OCI-M1 (cell line): ENCODE data around the gene PI4K2B.
"Not testable (repeated sequence)": the region's sequence is repeated elsewhere in the genome, so short reads cannot be mapped to it uniquely, and the experiment has no call there.

ENCODE experiments used
- DNase-seq: peaks from one replicate; lab custom pipeline; 2025; lab: John Stamatoyannopoulos, UW

The PI4K2B gene

GRCh38 chr4:25233737-25234389, at the start of gene PI4K2B:
Gene PI4K2B, plus strand, starts transcription at chr4:25234033. Its CDS starts 131 bp downstream, at chr4:25234164.
- DNase-seq = peak; percentile 93

GRCh38 chr4:25184056-25184455, 49.8 kb upstream of the PI4K2B start:
- DNase-seq = no peak

- peak; percentile 44 for DNase-seq
Observed at GRCh38 chr4:25190407-25190806, 43.4 kb upstream of the PI4K2B start.

- no peak for DNase-seq
Observed at GRCh38 chr4:25198713-25199112, 35.1 kb upstream of the PI4K2B start.

- no peak for DNase-seq
Observed at GRCh38 chr4:25207997-25208396, 25.8 kb upstream of the PI4K2B start.

GRCh38 chr4:25209702-25210101, 24.1 kb upstream of the PI4K2B start:
- no peak for DNase-seq

GRCh38 chr4:25211721-25212120, 22.1 kb upstream of the PI4K2B start:
- DNase-seq = no peak

GRCh38 chr4:25212822-25213221, 21.0 kb upstream of the PI4K2B start:
- DNase-seq = no peak

GRCh38 chr4:25213347-25213979, 20.4 kb upstream of the PI4K2B start:
- DNase-seq = no peak

- not testable (repeated sequence) for DNase-seq
Observed at GRCh38 chr4:25214750-25215149, 19.1 kb upstream of the PI4K2B start.

- DNase-seq = no peak
Observed at GRCh38 chr4:25215511-25215910, 18.3 kb upstream of the PI4K2B start.

GRCh38 chr4:25221377-25221776, 12.5 kb upstream of the PI4K2B start:
- no peak for DNase-seq

GRCh38 chr4:25223802-25224375, 9.9 kb upstream of the PI4K2B start:
- peak; percentile 61 for DNase-seq

GRCh38 chr4:25229804-25230203, 4.0 kb upstream of the PI4K2B start:
- no peak for DNase-seq

GRCh38 chr4:25233194-25233593, 639 bp upstream of the PI4K2B start:
- DNase-seq = peak; percentile 43

GRCh38 chr4:25234390-25235370, 847 bp downstream of the PI4K2B start:
- DNase-seq = peak; percentile 93

GRCh38 chr4:25235401-25235800, 1.6 kb downstream of the PI4K2B start:
- peak; percentile 46 for DNase-seq

- DNase-seq = not testable (repeated sequence)
Observed at GRCh38 chr4:25236030-25236429, 2.2 kb downstream of the PI4K2B start.

- DNase-seq = no peak
Observed at GRCh38 chr4:25236971-25237370, 3.1 kb downstream of the PI4K2B start.

GRCh38 chr4:25238052-25238451, 4.2 kb downstream of the PI4K2B start:
- DNase-seq = no peak

- DNase-seq = not testable (repeated sequence)
Observed at GRCh38 chr4:25239528-25239927, 5.7 kb downstream of the PI4K2B start.

GRCh38 chr4:25240754-25241210, 6.9 kb downstream of the PI4K2B start:
- DNase-seq = peak; percentile 86
